NCI-H2081 (cell line): ENCODE results near the gene NOD2.
A peak's percentile ranks its signal among the peaks of the same experiment; 100 is the strongest.

ENCODE experiments used
- DNase-seq, 2 experiments: peaks; one replicate each; lab custom pipeline; 2025; lab: John Stamatoyannopoulos, UW

NOD2 gene

DNA sequence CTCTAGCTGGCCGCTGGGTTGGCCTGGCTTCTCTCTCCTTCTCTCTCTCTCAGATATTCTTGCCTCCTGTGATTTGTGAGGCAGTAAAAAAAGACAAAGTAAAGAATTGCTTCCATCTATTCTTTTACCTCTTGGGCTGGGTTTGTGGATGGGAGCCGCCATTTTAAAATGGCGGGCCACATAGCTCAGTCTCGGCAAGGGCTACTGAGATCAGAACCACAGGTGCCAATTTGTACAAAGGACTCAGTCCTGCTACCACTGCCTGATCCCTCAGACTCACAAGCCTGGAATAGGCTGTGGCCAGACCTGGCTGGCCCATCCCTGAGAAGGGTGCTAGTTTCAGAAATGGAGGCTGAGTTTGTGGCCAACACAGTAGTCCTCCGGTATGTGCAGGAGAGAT is 24.1 kb downstream of the NOD2 start:
- DNase-seq: no peak

DNA sequence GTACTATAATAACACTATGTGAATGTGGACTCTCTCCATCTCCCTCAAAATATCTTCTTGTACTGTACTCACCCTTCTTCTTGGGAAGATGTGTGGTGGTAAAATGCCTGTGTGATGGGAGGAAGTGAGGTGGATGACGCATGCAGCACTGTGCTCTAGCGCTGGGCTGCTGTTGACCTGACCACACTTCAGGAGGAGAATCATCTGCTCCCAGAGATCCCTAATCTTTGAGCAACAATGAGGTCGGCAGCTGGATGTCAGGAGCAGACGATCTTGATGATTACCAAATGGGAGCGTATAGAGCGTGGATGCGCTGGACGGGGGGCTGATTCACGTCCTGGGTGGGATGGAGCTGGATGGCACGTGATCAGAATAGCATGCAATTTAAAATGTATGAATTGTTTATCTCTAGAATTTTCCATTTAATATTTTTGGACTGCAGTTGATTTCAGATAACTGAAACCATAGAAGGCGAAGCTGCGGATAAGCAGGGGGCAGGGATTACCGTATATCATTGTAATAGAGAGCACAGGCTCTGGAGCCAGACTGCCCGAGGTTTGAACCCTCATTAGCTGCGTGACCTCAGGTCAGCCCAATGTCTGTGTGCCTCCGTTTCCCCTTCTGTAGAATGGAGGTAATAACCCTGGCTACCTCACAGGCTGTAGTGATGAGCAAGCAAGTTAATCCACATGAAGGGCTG is 24.8 kb downstream of the NOD2 start:
- DNase-seq: no peak

DNA sequence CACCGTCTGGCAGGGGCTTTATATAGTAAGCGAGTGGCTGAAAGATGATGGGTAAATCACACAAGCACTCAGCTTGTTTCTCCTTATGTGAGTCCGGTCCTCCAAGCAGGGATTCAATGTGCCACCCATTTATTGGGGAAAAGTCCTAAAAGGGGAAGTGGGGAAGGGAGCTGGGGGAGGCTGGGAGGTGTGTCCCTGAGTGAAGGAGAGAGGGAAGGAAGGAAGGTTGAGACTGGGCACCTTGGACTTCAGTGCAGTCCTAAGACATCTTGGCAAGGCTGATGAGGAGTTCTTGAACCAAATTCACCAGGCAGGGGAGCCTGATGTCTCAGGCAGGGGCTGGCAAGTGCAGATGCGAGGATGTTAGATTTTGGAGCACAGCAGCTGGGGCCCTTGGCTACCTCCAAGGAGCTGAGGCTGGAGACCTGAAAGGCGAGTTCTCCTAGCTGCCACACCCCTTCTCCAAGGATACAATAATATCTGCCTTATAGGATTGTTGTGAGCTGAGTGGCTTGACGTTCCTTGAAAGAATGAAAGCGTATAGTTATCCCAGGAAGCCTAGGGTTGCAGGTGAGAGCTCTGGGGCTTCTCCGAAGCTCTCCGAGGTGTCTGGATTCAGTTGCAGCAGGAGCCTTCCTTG is 25.5 kb downstream of the NOD2 start:
- no peak for DNase-seq

DNA sequence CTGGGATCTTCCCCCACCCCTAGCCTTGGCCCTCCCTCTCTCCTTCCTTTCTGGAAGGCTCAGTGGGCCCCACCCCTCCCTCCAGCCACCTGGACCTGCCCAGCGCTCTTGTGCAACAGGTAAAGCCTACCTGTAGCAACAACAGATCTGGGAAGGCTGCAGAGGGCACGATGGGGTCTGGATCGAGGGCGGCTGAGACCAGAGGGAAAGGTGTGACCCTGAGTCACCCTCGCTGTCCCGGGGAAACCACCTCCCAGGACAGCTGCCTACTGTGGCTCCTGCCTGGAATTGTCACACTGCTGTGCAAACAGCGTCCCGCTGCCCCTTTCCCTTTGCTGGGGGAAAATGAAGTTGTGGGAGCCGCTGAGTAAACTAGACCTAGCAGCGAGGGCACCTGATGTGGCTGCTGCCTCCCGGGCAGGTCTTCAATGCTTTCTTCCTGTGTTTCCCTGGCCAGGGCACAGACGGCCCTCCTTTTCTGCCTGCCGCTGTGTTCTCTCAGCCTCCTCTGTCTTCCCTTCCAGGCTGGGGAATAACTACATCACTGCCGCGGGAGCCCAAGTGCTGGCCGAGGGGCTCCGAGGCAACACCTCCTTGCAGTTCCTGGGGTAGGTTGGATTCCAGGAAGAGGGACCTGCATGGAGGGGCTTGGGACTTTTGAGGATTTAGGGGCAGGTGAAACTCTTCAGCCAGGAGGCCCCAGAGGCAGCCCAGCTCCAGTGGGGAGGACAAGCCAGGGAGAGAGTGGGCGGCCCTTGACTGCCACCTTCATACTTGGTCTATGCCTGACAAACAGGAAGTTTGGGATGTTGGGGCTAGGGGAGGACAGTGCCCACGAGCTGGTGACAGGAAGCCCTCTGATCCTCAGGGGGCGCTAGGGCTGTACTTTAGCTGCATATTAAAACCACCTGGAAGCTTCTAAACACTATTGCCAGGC is 26.3 kb downstream of the NOD2 start:
- DNase-seq: no peak

DNA sequence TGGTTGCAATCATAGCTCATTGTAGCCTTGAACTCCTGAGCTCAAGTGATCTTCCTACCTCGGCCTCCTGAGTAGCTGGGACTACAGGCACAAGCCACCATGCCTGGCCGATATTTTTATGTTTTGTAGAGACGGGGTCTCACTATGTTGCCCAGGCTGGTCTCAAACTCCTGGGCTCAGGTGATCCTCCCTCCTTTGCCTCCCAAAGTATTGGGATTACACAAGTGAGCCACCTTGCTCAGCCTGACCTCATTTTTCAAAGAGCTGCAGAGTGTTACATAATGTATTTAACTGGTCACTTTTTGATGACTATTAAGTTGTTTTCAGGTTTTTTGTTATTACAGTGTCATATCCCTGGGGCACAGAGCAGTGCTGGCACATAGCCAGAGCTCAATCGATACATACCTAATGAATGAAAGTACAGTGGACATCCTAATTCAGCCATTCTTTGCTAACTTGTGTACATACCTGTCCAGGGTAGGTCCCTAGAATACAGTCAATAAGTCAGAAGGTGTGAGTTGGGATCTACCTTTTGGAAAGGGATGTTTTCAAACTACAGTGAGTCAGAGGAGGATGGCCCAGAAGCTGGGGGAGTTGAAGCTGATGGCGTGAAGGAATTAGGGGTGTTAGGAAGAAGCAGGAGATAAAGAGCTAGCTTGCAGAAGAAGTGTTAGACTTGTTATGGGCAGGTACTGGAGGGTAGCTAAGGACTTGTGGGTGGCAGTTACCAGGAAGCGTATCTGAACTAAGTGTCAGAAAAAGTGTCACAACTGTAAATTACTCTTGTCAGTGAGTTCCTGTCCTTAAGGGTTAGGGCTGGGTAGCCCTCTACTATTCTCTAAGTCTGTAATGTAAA is 28.4 kb downstream of the NOD2 start:
- DNase-seq: no peak

DNA sequence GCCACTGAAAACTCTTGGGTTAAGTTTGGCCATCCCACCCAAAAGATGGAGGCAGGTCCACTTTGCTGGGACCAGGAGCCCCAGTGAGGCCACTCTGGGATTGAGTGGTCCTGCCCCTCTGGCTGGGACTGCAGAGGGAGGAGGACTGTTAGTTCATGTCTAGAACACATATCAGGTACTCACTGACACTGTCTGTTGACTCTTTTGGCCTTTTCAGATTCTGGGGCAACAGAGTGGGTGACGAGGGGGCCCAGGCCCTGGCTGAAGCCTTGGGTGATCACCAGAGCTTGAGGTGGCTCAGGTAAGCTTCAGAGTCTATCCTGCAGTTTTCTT is 29.0 kb downstream of the NOD2 start:
- no peak for DNase-seq

DNA sequence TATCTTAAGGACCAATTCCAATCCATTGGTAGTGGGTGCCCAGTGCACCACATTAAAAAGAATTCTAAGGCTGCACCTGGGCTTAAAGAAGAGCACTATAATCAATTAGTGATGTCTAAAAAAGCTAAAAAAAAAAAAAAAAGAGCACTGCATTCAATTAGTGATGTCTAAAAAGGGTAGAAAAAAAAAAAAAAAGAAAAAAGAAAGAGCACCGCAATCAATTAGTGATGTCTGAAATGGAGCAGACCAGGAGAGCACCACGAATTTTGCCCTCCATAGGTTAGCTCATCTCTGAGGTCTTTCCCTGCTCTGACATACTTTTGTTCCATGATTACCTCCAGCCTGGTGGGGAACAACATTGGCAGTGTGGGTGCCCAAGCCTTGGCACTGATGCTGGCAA is 29.6 kb downstream of the NOD2 start:
- DNase-seq: no peak

DNA sequence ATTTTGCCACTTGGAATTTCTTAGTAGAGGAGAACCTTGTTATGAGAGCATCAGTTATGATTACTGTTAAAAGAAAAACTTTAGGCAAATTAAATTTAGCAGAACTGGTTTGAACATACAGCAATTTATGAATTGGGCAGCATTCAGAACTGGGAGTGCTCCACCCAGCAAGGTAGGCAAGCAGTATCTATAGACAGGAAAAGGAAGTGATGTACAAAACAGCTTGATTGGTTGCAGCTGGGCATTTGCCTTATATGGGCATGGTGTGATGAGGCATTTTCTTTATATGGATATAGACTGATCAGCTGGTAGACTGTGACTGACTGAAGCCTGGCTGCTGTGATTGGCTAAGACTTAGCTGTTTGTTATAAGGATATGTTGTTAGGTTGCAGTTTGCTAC is 30.9 kb downstream of the NOD2 start:
- DNase-seq: no peak

DNA sequence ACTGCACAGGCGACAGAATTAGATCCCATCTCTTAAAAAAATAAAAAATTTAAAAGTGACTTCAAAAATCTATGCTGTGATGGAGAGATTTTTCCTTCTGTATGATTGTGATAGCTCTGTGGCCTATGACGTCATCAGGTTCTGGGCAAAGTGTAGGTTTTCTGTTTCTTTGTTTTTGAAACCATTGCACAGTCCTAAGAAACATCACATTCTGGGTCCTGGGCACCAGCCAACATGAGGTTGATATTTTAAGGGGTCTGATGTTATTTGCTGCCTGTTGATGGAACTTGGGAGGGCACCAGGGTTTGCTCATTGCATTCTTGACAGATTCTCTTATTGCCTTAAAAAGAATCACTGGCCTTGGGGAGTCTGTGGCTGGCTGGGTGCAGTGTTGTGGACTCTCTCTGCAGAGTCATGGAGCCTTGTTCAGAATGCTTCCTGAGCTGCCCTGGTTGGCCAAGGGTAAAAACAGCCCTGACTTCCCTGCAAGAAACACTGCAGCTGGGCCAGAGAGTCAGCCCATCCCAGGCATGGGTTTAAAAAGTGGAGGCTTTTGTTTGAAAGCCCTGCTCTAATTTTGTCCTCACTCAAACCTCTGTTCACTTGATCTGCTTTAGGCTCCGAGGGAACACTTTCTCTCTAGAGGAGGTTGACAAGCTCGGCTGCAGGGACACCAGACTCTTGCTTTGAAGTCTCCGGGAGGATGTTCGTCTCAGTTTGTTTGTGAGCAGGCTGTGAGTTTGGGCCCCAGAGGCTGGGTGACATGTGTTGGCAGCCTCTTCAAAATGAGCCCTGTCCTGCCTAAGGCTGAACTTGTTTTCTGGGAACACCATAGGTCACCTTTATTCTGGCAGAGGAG is 38.0 kb downstream of the NOD2 start:
- DNase-seq: no peak

DNA sequence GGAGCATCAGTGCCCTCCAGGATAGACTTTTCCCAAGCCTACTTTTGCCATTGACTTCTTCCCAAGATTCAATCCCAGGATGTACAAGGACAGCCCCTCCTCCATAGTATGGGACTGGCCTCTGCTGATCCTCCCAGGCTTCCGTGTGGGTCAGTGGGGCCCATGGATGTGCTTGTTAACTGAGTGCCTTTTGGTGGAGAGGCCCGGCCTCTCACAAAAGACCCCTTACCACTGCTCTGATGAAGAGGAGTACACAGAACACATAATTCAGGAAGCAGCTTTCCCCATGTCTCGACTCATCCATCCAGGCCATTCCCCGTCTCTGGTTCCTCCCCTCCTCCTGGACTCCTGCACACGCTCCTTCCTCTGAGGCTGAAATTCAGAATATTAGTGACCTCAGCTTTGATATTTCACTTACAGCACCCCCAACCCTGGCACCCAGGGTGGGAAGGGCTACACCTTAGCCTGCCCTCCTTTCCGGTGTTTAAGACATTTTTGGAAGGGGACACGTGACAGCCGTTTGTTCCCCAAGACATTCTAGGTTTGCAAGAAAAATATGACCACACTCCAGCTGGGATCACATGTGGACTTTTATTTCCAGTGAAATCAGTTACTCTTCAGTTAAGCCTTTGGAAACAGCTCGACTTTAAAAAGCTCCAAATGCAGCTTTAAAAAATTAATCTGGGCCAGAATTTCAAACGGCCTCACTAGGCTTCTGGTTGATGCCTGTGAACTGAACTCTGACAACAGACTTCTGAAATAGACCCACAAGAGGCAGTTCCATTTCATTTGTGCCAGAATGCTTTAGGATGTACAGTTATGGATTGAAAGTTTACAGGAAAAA is 38.8 kb downstream of the NOD2 start:
- DNase-seq: no peak

DNA sequence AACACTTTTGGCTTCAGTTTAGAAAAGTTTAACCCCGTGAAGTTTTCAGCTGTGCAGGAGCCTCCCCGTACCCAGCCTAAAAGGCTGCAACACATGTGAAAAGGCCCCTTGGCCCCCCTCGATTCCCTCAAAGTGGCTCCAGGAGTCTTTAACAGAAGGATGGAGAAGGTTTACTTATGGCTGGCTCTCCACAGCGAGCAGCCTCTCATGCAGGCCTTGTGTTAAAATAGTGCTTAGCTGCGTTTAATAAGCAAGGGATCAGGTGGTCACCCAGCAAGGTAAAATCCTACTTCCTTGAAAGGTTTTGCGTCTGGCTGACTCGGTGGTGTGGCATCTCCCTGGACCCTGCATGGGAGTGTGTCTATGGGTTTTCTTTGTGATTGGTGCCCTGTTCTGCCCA is 40.1 kb downstream of the NOD2 start:
- DNase-seq: no peak

DNA sequence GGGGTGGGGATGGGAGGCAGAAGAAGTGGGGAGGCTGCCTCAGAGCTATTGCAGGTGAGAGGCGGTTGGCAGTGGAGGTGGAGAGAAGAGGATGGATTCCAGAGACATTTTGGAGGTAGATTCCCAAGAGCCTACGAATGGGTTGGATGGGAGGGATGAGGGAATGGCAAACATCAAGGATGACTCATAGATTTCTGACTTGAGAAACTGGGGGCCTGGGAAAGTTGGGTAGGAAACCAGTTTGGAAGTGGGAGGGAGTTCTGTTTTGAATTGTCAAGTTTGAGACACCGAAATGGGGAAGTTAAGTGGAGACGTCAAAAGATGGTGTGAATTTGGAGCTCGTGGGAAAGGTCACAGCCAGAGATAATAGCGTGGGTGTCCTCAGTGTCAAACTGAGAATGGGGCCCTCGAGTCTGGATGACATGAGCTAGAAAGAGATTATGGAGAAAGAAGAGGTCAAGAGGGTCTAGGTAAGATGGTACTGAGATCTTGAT is 42.3 kb downstream of the NOD2 start:
- DNase-seq: no peak

DNA sequence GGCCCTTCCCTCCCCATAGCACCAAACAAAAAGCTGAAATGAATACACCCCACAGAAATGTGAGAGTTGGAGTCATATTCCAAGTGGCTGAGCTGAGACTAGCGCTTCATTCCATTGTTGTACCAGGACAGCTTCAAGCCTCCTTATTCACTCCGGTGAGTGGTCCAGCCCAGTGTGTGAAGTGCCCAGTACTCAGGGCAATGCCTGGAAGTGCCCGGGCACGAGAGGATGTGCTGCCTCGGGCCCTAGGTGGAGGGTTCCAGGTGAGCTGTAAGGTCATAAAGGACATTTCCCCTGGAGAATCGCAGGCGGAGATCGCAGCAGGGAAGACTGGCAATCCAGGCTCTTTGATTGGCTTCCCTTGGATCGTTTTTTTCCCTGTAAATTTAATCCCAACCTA is 43.0 kb downstream of the NOD2 start:
- no peak for DNase-seq

DNA sequence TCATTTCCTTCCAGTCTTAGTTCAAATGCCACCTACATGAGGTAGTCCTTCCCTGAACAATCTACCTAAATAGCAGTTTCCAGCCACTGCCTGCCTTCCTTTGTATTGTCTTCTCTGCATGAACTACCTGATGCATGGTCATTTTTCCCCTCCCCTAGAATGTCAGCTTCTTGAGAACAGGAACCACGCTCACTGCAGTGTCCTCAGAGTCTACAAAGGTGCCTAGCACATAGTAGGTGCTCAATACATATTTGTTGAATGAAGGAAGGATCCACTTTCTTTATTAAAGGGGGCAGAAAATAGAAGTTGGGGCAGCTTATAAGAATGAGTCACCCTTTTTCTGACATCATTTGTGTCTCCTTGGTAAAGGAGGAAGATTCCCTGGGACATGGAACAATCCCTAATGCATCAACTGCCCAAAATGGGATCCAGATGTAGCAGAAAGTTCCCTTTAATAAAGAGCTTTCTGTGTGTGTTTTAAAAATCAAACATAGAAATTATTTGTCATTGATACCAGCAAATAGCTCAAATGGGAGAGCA is 44.1 kb downstream of the NOD2 start:
- no peak for DNase-seq

DNA sequence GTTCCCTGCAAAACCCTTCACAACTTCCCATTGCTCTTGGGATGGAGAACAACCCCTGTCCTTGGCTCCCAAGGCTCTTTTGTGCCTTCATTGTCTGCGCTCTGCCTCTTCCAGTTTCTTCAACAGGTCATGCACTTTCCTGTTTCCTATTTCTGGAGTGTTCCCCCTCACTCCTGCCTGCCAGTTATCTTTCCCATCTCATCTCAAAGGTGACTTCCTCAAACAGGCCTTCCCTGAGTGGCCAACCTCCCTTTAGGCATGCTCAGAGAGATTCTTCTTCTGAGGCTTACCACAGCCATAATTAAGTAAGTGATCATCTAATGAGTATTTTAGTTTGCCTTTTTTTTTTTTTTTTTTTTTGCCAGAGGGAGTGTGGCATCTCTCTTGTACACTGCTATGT is 45.6 kb downstream of the NOD2 start:
- no peak for DNase-seq

DNA sequence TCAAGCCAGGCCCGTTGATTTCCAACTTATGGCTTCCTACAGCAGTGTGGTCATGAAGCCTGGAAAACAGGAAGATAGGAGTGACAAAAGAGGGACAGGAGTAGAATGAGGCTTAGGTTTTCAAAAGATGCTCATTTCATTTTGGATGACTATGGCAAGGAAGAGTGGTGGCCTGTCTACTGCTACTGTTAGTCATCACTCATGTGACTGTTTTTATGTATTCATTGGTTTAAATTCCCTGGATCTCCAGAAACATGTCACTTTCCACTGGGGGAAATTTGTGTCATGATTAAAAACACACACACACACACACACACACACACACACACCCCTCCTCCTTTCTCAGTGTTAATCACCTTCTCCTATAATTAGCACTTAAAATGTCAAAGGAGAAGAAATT is 47.3 kb downstream of the NOD2 start:
- DNase-seq: no peak

DNA sequence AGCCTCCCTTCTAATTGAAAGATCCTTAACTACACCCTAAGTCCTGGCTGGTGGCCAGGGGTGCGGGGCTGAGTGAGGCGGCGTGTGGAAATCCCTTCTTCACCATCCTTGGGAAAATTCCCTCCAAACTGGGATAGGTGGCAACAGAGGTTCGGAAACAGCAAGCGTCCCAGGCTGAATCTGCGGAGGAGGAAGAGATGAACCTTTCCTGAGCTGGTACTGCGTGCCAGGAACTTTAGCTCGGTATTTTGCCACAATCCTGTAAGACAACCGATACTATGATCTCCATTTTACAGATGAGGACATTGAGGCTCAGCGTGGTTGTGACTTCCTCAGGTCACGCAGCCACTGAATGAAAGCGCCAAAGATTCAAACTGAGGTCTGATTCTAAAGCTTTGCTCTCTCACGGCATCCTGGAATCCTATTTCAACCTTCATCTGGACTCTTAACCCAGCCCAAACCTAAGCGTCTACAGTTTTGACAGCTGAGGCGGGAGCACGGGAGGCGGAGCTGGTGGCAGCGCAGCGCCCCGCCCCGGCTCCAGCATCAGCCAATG is 47.9 kb downstream of the NOD2 start:
- no peak for DNase-seq

DNA sequence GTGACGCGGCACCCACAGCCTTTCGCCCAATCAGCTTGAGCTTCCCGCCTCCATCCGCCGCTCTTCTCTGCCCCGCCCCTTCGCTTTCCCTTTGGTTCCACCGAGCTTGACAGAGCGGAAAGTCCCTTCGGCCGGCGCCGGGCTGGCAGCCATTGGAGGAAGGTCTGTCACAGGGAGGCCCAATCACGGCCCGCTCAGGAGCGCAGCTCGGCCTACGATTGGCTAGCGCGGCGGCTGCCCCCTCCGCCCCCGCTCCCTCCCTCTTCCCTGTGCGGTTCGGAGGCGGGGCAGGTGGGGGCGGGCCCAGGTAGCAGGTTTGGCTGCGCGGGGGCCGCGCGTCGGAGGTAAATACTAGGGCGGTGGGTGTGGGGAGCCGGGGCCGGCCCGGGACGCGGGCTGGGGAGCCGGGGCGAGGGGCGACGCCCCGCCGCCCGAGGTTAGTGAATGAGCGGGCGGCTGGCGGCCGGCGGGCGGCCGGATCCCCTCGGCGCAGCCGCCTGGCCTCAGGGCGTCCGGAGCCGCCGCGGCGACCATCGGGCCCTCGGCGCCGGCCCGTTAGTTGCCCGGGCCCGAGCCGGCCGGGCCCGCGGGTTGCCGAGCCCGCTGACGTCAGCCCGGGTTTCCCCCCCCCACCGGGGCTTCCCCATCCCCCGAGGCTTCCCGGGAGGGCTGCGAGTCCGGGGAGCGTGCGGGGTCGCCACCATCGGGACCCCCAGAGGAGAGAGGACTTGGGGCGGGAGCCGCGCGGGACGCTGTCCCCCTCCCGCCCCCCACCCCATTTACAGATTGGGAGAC is 48.6 kb downstream of the NOD2 start, which contains the start of gene CYLD:
Gene CYLD, plus strand, starts transcription at position 306 of the 795 bp plus-strand sequence. CDS start 7,613 bp downstream, outside the sequence.
- peak; percentile 95 to 98 for DNase-seq
